B cell (primary cell): ENCODE measurements around the gene ERVK3-1. TPM values are rescaled to one million over a fixed set of nuclear protein-coding genes. Genes with fewer than 3 reads are reported as not detected.

Experiments used
- ATAC-seq: fragments of 200-7000 bp; cut with Tn5 transposase; one replicate; pipeline ENCODE4 v1.10.0; 2021; ENCODE audit warnings: low read depth, mild to moderate bottlenecking, moderate number of reproducible peaks, moderate library complexity
- CTCF ChIA-PET: fragments of 350-600 bp; sonication (Branson Sonifier 250); formaldehyde crosslinking; loops from one replicate; lab custom pipeline; 2021; ENCODE audit warnings: antibody characterized with exemption, inconsistent platforms; lab: Charles Lee
- POLR2A ChIA-PET: fragments of 350-600 bp; sonication (Branson Sonifier 250); formaldehyde crosslinking; loops from one replicate; lab custom pipeline; 2021; ENCODE audit warnings: antibody characterized with exemption; lab: Charles Lee
- DNase-seq: peaks from one replicate; pipeline ENCODE4 v3.0.0; 2013
- H2AFZ ChIP-seq: 2 replicates; pipeline ENCODE4 v1.6.1; 2012; ENCODE audit warnings: mild to moderate bottlenecking, low read depth, low read length; ENCODE audit not compliant: insufficient read depth, poor library complexity, severe bottlenecking
- H3K27ac ChIP-seq, 2 donors: 1 replicate in 1 of 2; 2 replicates in 1 of 2; pipeline ENCODE4 v1.5.1; 2012 to 2013; ENCODE audit warnings: low read length in 2 of 2, mild to moderate bottlenecking in 2 of 2, moderate library complexity in 1 of 2
- H3K27me3 ChIP-seq, 4 experiments: fragments of 200-600 bp in 1 of 4; sonication (generic) in 1 of 4; replicated peaks in 1 of 4; 1 replicate in 2 of 4; 2 replicates in 2 of 4; pipeline versions ENCODE4 v1.6.1 to v1.7.0; 2013 to 2016; ENCODE audit warnings: low read length in 3 of 4, mild to moderate bottlenecking in 2 of 4, mixed read lengths in 1 of 4, moderate library complexity in 1 of 4; ENCODE audit not compliant: insufficient read depth in 4 of 4, control insufficient read depth in 3 of 4; ENCODE audit errors: control extremely low read depth in 1 of 4
- H3K36me3 ChIP-seq, 2 experiments: replicated peaks in 1 of 2; 1 replicate in 1 of 2; 2 replicates in 1 of 2; pipeline versions ENCODE4 v1.6.1 to v1.7.1; 2013; ENCODE audit warnings: low read length in 1 of 2; ENCODE audit not compliant: insufficient read depth in 2 of 2, control insufficient read depth in 1 of 2; ENCODE audit errors: control extremely low read depth in 1 of 2, extremely low read depth in 1 of 2
- H3K4me1 ChIP-seq, 2 donors: fragments of 200-600 bp in 1 of 2; sonication (generic) in 1 of 2; 1 replicate in 1 of 2; 2 replicates in 1 of 2; pipeline versions ENCODE4 v1.5.1 to v1.6.1; 2013 to 2017; ENCODE audit warnings: low read length in 2 of 2; ENCODE audit not compliant: control insufficient read depth in 2 of 2, insufficient read depth in 2 of 2
- H3K4me2 ChIP-seq: replicated peaks from 2 replicates; pipeline ENCODE3; 2012; ENCODE audit warnings: mild to moderate bottlenecking, low read depth, low read length; ENCODE audit not compliant: poor library complexity, severe bottlenecking
- H3K4me3 ChIP-seq, 5 experiments: fragments of 200-600 bp in 1 of 5; sonication (generic) in 1 of 5; 1 replicate in 3 of 5; 2 replicates in 2 of 5; pipeline versions ENCODE4 v1.5.1 to v1.7.0; 2011 to 2016; ENCODE audit warnings: low read length in 4 of 5, mild to moderate bottlenecking in 4 of 5, low read depth in 2 of 5, control low read depth in 1 of 5, moderate library complexity in 1 of 5; ENCODE audit not compliant: insufficient read depth in 1 of 5; ENCODE audit errors: control extremely low read depth in 1 of 5, extremely low read depth in 1 of 5
- H3K79me2 ChIP-seq: fragments of 200-600 bp; sonication (generic); one replicate; pipeline ENCODE4 v1.6.0; 2016; ENCODE audit warnings: low read length; ENCODE audit not compliant: control insufficient read depth, insufficient read depth
- H3K9ac ChIP-seq: fragments of 200-600 bp; sonication (generic); 2 replicates; pipeline ENCODE4 v1.6.1; 2017; ENCODE audit warnings: mild to moderate bottlenecking, low read length, moderate library complexity
- H3K9me3 ChIP-seq, 3 donors: one replicate each; pipeline versions ENCODE4 v1.6.1 to v1.7.1; 2013; ENCODE audit warnings: low read length in 2 of 3; ENCODE audit not compliant: control insufficient read depth in 2 of 3, insufficient read depth in 1 of 3; ENCODE audit errors: control extremely low read depth in 1 of 3
- H4K20me1 ChIP-seq: 2 replicates; pipeline ENCODE4 v1.6.0; 2012; ENCODE audit warnings: mild to moderate bottlenecking, low read length; ENCODE audit not compliant: insufficient read depth, control insufficient read depth, poor library complexity, severe bottlenecking
- H3K27ac Mint-ChIP-seq: one replicate; pipeline ENCODE4 v1.8.0; 2021; ENCODE audit warnings: mixed read lengths
- H3K27me3 Mint-ChIP-seq: one replicate; pipeline ENCODE4 v1.8.0; 2021; ENCODE audit warnings: mixed read lengths
- H3K4me1 Mint-ChIP-seq: one replicate; pipeline ENCODE4 v1.8.0; 2021; ENCODE audit warnings: mixed read lengths
- H3K4me3 Mint-ChIP-seq: one replicate; pipeline ENCODE4 v1.8.0; 2021; ENCODE audit warnings: mixed read lengths
- H3K9me3 Mint-ChIP-seq: one replicate; pipeline ENCODE4 v1.8.0; 2022; ENCODE audit warnings: mixed read lengths; ENCODE audit not compliant: insufficient read depth
- EZH2 ChIP-seq: IDR thresholded peaks from 2 replicates; pipeline ENCODE4 v1.6.1; 2012; ENCODE audit warnings: borderline replicate concordance, low read depth, mild to moderate bottlenecking, moderate library complexity, low read length; ENCODE audit not compliant: insufficient read depth, poor library complexity, severe bottlenecking
- WGBS: methylation state at CpG from one replicate; pipeline ENCODE4 v1.1.5; 2013; ENCODE audit warnings: missing lambda C conversion rate; ENCODE audit not compliant: insufficient coverage; 5-methylcytosine and 5-hydroxymethylcytosine counted together
- intact Hi-C: fragments of 100-400 bp; cut with micrococcal nuclease; formaldehyde crosslinking; loops from one replicate; pipeline ENCODE4 v1.10.0; 2022
- polyA plus RNA-seq: library from polyadenylated mRNA; depleted of rRNA; stranded (reverse); fragments of >200 nt; gene quantifications from 2 replicates; pipeline ENCODE4 v1.2.3, GENCODE V29; 2012
- total RNA-seq, 2 donors: library from RNA; stranded (reverse); fragments of 120-200 nt in 1 of 2; gene quantifications; 1 replicate in 1 of 2; 2 replicates in 1 of 2; pipeline versions ENCODE4 v1.2.3 to v1.2.4, GENCODE V29; 2013 to 2022
- TF ChIP-seq, protein P1 (sequence below): fragments of 200-600 bp; IDR thresholded peaks from one replicate; pipeline ENCODE4 v1.8.0; 2022; ENCODE audit warnings: antibody characterized with exemption, mild to moderate bottlenecking

Gene ERVK3-1
- total and polyA plus RNA-seq, 2 donors (not counting 1 experiment from before 2014, with no cell fraction given): 79.0 to 80.7 TPM

DNA sequence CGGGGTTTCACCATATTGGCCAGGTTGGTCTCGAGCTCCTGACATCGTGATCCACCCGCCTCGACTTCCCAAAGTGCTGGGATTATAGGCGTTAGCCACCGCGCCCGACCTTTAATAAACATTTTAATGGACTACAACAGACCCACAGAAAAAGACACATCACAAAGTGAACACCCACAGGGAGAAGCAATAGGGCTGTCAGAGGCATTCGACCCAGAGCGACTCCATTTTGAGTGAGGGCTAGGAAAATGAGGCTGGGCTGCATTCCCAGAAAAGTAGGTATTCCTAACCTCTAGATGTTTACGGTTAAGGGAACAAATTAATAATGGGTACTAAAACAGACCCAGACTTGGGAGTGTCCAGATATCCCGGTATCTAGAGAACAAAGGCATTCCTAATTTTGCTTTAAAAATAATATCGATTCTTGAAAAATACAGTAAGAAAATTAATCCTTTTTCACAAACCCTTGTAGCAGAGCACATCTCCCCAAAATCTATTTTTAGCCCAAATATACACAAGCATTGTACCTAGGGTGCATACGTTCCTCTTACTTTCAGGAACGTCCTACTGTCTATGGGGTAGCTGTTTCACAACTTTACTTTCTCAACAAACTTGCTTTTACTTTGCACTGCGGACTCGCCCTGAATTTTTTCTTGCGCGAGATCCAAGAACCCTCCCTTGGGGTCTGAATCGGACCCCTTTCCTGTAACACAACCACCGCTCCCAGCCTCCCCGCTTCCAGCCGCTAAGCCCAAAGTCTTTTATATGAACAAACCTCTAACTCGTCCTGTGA is 27.2 kb upstream of the ERVK3-1 start:
- 22% methylated on average over 14 of the region's 25 CpGs for WGBS
- H4K20me1 ChIP-seq: no peaks in the 10 kb centered on the region

More for the DNA sequence above, 27.2 kb upstream of the ERVK3-1 start:
- H2AFZ ChIP-seq: peak overlapping the region; percentile 100
- Mint-ChIP-seq H3K9me3 (no peaks in the 10 kb centered on the region), H3K27ac (peak overlapping the region; percentile 93), H3K27me3 (no peaks in the 10 kb centered on the region), H3K4me3 (peak overlapping the region; percentile 91), H3K4me1 (peaks cover 38% of the 10 kb centered on the region)
- H3K79me2 ChIP-seq: peaks cover 28% of the 10 kb centered on the region
- no peak for DNase-seq
- H3K4me1 ChIP-seq: peaks cover 13 to 19% of the 10 kb centered on the region in 2 donors
- peaks cover 0 to 30% (median 2%) of the 10 kb centered on the region in 3 donors for H3K9me3 ChIP-seq
- no peak for ATAC-seq
- ChIA-PET POLR2A (interaction anchor here (0.6 to 1.5 kb wide), 8 partner anchors 10 to 298 kb away, joined by 3 to 9 read pairs (median 3); partner anchors contain the start of genes CHMP2A, ERVK3-1, ZNF497 and ZNF544), CTCF (no interaction called here)
- peaks cover 0 to 2% of the 10 kb centered on the region in 2 experiments for H3K36me3 ChIP-seq
- H3K27ac ChIP-seq: peak overlapping the region; percentile 73 to 86
- intact Hi-C loops: loop anchor here (1.0 kb wide), 10 partner anchors 27 to 645 kb away; partner anchors contain the start of genes ERVK3-1, ZNF132, ZNF211 and ZNF274
- TF ChIP-seq, protein P1, sequence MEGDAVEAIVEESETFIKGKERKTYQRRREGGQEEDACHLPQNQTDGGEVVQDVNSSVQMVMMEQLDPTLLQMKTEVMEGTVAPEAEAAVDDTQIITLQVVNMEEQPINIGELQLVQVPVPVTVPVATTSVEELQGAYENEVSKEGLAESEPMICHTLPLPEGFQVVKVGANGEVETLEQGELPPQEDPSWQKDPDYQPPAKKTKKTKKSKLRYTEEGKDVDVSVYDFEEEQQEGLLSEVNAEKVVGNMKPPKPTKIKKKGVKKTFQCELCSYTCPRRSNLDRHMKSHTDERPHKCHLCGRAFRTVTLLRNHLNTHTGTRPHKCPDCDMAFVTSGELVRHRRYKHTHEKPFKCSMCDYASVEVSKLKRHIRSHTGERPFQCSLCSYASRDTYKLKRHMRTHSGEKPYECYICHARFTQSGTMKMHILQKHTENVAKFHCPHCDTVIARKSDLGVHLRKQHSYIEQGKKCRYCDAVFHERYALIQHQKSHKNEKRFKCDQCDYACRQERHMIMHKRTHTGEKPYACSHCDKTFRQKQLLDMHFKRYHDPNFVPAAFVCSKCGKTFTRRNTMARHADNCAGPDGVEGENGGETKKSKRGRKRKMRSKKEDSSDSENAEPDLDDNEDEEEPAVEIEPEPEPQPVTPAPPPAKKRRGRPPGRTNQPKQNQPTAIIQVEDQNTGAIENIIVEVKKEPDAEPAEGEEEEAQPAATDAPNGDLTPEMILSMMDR: no peak
- no peak for TF ChIP-seq EZH2
- H3K4me3 ChIP-seq: peak overlapping the region; percentile 72 to 98 (median 95)
- H3K9ac ChIP-seq: peak overlapping the region; percentile 99
- no peaks in the 10 kb centered on the region for H3K27me3 ChIP-seq
- peak overlapping the region; percentile 95 for H3K4me2 ChIP-seq
